PC-9 (cell line): ENCODE measurements around the gene NOTCH4. TPM values are rescaled to one million over a fixed set of nuclear protein-coding genes. Genes with fewer than 3 reads are reported as not detected.

Experiments used
- BruUV-seq: library from RNA; stranded (reverse); fragments of 400-500 nt; replicated peaks from 2 replicates; lab custom pipeline; 2021; lab: Mats Ljungman, UMichigan
- CTCF ChIA-PET: fragments of 300-600 bp; sonication (Branson Sonifier 250); formaldehyde crosslinking; loops from one replicate; lab custom pipeline; 2022; ENCODE audit warnings: antibody characterized with exemption; lab: Charles Lee
- POLR2A ChIA-PET: fragments of 300-600 bp; sonication (Branson Sonifier 250); formaldehyde crosslinking; loops from one replicate; lab custom pipeline; 2022; ENCODE audit warnings: antibody characterized with exemption; ENCODE audit not compliant: unreplicated experiment; lab: Charles Lee
- DNase-seq, 2 experiments: peaks; one replicate each; pipeline versions ENCODE4 v3.0.0 to v3.0.0-alpha.2; 2015 to 2022; ENCODE audit warnings: mixed read lengths in 1 of 2
- H2AFZ ChIP-seq: fragments of 200-600 bp; sonication (generic); 2 replicates; pipeline ENCODE4 v1.8.1; 2017; ENCODE audit warnings: antibody characterized with exemption
- H3F3A ChIP-seq: fragments of 200-600 bp; sonication (generic); 2 replicates; pipeline ENCODE4 v1.8.1; 2017; ENCODE audit warnings: antibody characterized with exemption, mild to moderate bottlenecking, low read depth; ENCODE audit not compliant: insufficient read depth
- H3K27ac ChIP-seq: fragments of 200-600 bp; sonication (generic); 2 replicates; pipeline ENCODE4 v1.6.1; 2016; ENCODE audit warnings: mixed run types
- H3K27me3 ChIP-seq: fragments of 200-600 bp; sonication (generic); 2 replicates; pipeline ENCODE4 v1.6.1; 2016; ENCODE audit warnings: low read depth, mixed run types; ENCODE audit not compliant: insufficient read depth
- H3K36me3 ChIP-seq: fragments of 200-600 bp; sonication (generic); 2 replicates; pipeline ENCODE4 v1.6.1; 2016; ENCODE audit warnings: low read depth, mixed run types
- H3K4me1 ChIP-seq: fragments of 200-600 bp; sonication (generic); replicated peaks from 2 replicates; pipeline ENCODE4 v1.6.1; 2016; ENCODE audit warnings: mixed run types; ENCODE audit not compliant: insufficient read depth
- H3K4me2 ChIP-seq: fragments of 200-600 bp; sonication (generic); 2 replicates; pipeline ENCODE4 v1.6.1; 2017; ENCODE audit warnings: mixed run types
- H3K4me3 ChIP-seq: fragments of 200-600 bp; sonication (generic); 2 replicates; pipeline ENCODE4 v1.6.1; 2016; ENCODE audit warnings: mixed run types
- H3K79me2 ChIP-seq: fragments of 200-600 bp; sonication (generic); 2 replicates; pipeline ENCODE4 v1.6.1; 2017; ENCODE audit warnings: low read depth, mixed run types
- H3K9me2 ChIP-seq: fragments of 200-600 bp; sonication (generic); 2 replicates; pipeline ENCODE4 v1.8.1; 2017; ENCODE audit warnings: mild to moderate bottlenecking; ENCODE audit not compliant: insufficient read depth
- H3K9me3 ChIP-seq: fragments of 200-600 bp; sonication (generic); 2 replicates; pipeline ENCODE4 v1.8.1; 2016; ENCODE audit warnings: low read depth; ENCODE audit not compliant: insufficient read depth
- H4K20me1 ChIP-seq: fragments of 200-600 bp; sonication (generic); 2 replicates; pipeline ENCODE4 v1.8.1; 2017; ENCODE audit not compliant: insufficient read depth
- CTCF ChIP-seq: fragments of 200-600 bp; sonication (generic); conservative IDR thresholded peaks from 2 replicates; pipeline ENCODE4 v1.6.1; 2017; ENCODE audit warnings: mixed run types, antibody characterized with exemption, mild to moderate bottlenecking, moderate library complexity
- EZH2 ChIP-seq: fragments of 200-600 bp; sonication (generic); IDR thresholded peaks from 2 replicates; pipeline ENCODE4 v1.8.0; 2017; ENCODE audit warnings: antibody characterized with exemption, low read depth
- intact Hi-C: fragments of 100-400 bp; cut with micrococcal nuclease; formaldehyde crosslinking; loops from one replicate; pipeline ENCODE4 v1.10.0; 2022; ENCODE audit not compliant: unreplicated experiment
- total RNA-seq: library from RNA; stranded (reverse); gene quantifications from 2 replicates; pipeline ENCODE4 v1.2.3, GENCODE V29; 2021

NOTCH4 gene
- total RNA-seq, 1 experiment from 2014 or later = 1.5 TPM

DNA sequence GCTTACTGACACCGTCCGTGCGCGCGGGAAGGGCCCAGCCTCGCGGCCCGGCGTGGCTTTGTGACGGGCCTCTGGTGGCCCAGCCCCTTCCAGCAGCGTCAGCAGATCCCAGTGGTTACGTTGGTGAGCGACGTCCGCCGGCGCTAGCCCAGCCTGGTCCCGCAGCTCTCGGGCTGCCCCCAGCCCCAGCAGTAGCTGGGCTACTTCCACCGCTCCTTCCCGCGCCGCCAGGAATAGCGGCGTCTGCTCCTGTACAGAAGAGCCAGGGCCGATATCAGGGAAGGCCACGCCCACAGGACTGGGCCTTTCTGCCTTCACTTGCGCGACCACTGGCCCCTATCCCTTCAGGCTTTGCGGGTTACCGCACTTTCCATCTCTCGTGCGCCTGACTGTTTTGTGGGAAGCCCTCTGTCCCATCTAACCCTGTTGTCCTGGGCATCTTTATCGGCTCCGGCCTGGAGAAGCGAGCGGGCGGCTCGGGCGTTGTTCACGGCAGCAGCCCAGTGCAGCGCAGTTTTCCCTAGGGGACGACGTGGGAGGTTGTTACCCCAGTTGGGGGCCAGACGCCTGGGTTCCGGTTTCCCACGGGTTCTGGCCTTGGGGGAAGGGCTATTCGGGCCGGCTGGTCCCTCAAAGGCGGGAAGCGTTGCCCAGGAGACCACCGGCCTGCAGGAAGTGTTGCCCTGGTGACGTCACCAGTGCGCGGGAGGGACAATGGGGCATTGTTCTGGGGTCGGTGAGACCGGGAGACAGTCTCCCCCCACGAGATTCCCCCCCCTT lies 27.8 kb downstream of the NOTCH4 start:
- CTCF ChIA-PET = interaction anchor here (0.7 kb wide), 1 partner anchor 513 kb away, joined by 5 read pairs; no protein-coding TSS in a partner anchor
- peak overlapping the region; percentile 99 for H2AFZ ChIP-seq
- intact Hi-C loops = loop anchor here (1.0 to 10.0 kb wide), 6 partner anchors 18 to 779 kb away; partner anchors contain the start of genes ATP6V1G2, DDX39B, FKBPL and NFKBIL1
- TF ChIP-seq CTCF (no peak), EZH2 (no peak)
- DNase-seq = peak; percentile 40 to 67
- no peaks in the 10 kb centered on the region for H3K9me3 ChIP-seq
- H3K9me2 ChIP-seq = no peaks in the 10 kb centered on the region
- peak overlapping the region; percentile 87 for H3K27ac ChIP-seq
- H3K27me3 ChIP-seq = peaks cover 9% of the 10 kb centered on the region
- H3K4me2 ChIP-seq = peak overlapping the region; percentile 94
- TSS peak; percentile 88 for BruUV-seq
- no peaks in the 10 kb centered on the region for H3K79me2 ChIP-seq
- POLR2A ChIA-PET = interaction anchor here (0.6 to 1.2 kb wide), 8 partner anchors 10 to 797 kb away, joined by 3 to 10 read pairs (median 5); no protein-coding TSS in a partner anchor
- H4K20me1 ChIP-seq = no peaks in the 10 kb centered on the region
- H3K4me1 ChIP-seq = peaks cover 18% of the 10 kb centered on the region
- peaks cover 17% of the 10 kb centered on the region for H3F3A ChIP-seq
- peak overlapping the region; percentile 96 for H3K4me3 ChIP-seq
- no peaks in the 10 kb centered on the region for H3K36me3 ChIP-seq

DNA sequence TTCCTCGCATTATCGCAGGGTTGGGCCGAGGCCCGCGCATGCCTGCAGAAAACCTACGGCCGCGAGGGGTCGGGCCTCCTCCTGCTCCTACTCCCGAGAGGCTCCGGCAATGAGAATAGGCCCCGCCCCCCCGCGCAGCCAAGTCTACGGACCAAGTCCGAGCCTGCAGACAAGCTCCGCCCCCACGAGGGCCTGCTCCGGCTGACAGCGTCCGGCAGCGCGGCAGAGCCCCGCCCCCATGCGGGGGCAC lies 28.3 kb downstream of the NOTCH4 start:
- Histone ChIP-seq H3K27me3 (peaks cover 4% of the 10 kb centered on the region), H3K4me3 (peak overlapping the region; percentile 96; the same call in 1 of the 2 replicates), H2AFZ (no peak overlapping the region), H3K4me1 (peaks cover 18% of the 10 kb centered on the region), H3K27ac (no peak overlapping the region), H4K20me1 (no peaks in the 10 kb centered on the region), H3K79me2 (no peaks in the 10 kb centered on the region), H3K9me2 (no peaks in the 10 kb centered on the region), H3K4me2 (peak overlapping the region; percentile 94; the same call in 1 of the 2 replicates), H3F3A (peaks cover 17% of the 10 kb centered on the region), H3K36me3 (no peaks in the 10 kb centered on the region), H3K9me3 (no peaks in the 10 kb centered on the region)
- ChIA-PET POLR2A (interaction anchor here (0.6 to 1.2 kb wide), 8 partner anchors 11 to 796 kb away, joined by 3 to 10 read pairs (median 5); no protein-coding TSS in a partner anchor), CTCF (no interaction called here)
- TF ChIP-seq EZH2 (no peak), CTCF (no peak; the same call in none of the 2 replicates)
- DNase-seq = peak; percentile 98 to 100
- no TSS peak for BruUV-seq
- intact Hi-C loops = loop anchor here (1.0 to 10.0 kb wide), 6 partner anchors 17 to 779 kb away; partner anchors contain the start of genes ATP6V1G2, DDX39B, FKBPL and NFKBIL1

GRCh38 chr6:32194825-32195651 lies 28.8 kb downstream of the NOTCH4 start:
- intact Hi-C loops = loop anchor here (1.0 to 10.0 kb wide), 6 partner anchors 17 to 780 kb away; partner anchors contain the start of genes ATP6V1G2, DDX39B, FKBPL and NFKBIL1
- no peaks in the 10 kb centered on the region; the same call in 1 of the 2 replicates for H3K27me3 ChIP-seq
- TSS peak; percentile 97 for BruUV-seq
- peak overlapping the region; percentile 93 for H3K4me2 ChIP-seq
- H3K36me3 ChIP-seq = no peaks in the 10 kb centered on the region
- ChIA-PET POLR2A (interaction anchor here (0.5 to 1.2 kb wide), 6 partner anchors 17 to 796 kb away, joined by 3 to 10 read pairs (median 4); no protein-coding TSS in a partner anchor), CTCF (no interaction called here)
- H3K79me2 ChIP-seq = no peaks in the 10 kb centered on the region
- peak overlapping the region; percentile 39; the same call in 1 of the 2 replicates for H3K27ac ChIP-seq
- H3K9me2 ChIP-seq = no peaks in the 10 kb centered on the region
- peaks cover 17% of the 10 kb centered on the region for H3F3A ChIP-seq
- no peak for DNase-seq
- H2AFZ ChIP-seq = peak overlapping the region; percentile 76; the same call in 1 of the 2 replicates
- H3K4me1 ChIP-seq = peaks cover 18% of the 10 kb centered on the region
- H3K4me3 ChIP-seq = peak overlapping the region; percentile 72
- H3K9me3 ChIP-seq = no peaks in the 10 kb centered on the region
- peak; percentile 72 for TF ChIP-seq CTCF
- TF ChIP-seq EZH2 = no peak
- H4K20me1 ChIP-seq = no peaks in the 10 kb centered on the region
